GM21367 (cell line): Measurements from ENCODE around the gene C1orf174.

ENCODE experiments used
- ATAC-seq: cut with Tn5 transposase; IDR thresholded peaks from one replicate; pipeline ENCODE4 v1.9.1; 2021; ENCODE audit not compliant: unreplicated experiment

The C1orf174 gene

DNA sequence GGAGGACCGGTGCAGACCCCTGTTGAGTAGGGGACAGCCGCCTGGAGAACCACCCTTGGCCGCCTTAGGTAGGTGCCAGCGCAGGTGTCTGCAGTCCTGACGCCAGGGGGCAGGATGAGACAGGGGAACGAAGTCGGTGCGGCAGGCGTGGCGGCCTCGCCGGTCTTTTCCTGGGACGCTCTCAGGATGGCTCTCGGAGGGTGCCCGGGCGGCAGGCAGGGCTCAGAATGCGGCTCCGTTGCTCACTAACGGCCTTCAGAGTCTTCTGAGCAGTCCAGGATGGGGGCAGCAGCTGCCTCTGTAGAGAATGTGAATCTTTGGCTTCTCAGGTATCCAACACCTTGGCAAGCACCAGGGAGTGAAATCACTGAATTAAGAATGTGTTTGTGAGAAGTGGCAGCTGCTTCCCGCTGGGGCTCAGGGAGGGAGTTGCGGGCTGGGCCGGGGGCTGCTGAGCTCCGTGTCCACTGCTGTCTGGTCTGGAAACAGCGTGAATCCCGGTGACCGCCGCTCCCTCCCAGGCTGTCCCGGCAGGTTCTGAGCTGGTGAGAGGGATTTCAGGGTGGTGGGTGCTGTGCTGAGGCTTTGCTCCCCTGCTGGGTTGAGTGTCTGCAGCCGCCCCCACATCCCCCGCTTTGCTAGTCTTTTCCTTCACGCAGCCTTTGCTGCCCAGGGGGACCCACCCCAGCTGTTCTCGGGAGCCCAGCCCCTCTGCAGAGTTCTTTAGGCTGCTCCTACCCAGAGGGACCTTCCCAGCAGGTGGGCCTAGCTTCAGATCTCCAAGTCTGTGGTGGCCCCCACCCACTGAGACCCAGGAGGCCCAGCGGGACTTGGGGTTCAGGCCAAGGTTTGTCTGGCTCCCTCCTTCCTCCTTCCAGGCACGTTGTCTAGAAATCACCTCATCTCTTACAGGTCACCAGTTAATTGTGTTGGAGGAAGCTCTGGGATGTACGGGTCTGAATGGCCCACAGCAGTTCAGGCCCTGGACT lies 11.1 kb upstream of the C1orf174 start:
- no peak for ATAC-seq

DNA sequence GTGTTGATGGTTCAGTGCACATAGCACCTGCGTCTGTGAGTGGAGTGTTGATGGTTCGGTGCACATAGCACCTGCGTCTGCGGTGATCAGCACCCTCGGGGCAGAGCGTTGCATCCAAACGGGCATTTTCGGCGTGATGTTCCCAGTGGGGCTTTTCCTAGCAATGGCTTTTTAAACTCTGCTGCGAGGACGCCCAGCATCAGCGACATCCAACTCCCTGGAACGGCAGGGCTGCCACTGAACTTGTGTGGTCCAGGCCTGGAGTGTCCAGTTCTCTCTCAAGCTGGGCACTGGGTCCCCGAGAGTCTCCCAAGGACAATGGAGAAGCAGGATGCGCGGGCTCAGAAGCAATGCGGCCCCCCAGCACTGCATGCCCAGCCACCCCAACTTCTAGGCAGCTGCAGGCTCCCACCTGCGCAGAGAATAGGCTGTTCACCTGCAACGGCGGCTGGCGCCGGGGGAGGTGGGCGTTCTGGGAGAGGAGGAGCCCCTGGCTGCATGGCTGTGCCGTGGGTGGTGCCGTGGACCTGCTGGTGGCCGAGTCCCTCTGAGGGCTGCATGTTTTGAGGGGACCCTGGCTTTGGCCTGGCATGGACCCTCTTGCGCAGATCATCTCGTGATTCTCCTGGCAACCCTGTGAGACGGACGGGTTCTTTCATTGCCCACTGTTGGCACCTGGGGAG lies 10.1 kb upstream of the C1orf174 start:
- ATAC-seq = no peak

DNA sequence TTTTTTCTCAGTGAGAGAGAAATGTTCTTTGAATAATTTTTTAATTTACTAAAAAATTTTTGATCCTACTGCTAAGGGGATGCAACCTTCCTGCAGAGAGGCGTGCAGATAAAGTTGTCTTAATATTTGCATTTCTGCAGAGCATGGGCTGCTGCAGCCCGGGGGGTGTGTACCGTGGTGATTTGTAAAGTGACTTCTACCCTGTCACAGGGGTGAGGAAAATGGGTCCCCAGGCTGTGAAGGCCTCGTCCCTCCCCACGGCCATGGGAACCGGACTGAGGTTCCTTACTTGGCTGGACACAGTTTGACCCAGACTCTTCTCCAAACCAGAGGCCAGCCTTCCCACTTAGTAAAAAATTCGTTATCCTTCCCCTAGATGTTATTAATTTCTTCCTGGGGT lies 9.5 kb upstream of the C1orf174 start:
- ATAC-seq = no peak

DNA sequence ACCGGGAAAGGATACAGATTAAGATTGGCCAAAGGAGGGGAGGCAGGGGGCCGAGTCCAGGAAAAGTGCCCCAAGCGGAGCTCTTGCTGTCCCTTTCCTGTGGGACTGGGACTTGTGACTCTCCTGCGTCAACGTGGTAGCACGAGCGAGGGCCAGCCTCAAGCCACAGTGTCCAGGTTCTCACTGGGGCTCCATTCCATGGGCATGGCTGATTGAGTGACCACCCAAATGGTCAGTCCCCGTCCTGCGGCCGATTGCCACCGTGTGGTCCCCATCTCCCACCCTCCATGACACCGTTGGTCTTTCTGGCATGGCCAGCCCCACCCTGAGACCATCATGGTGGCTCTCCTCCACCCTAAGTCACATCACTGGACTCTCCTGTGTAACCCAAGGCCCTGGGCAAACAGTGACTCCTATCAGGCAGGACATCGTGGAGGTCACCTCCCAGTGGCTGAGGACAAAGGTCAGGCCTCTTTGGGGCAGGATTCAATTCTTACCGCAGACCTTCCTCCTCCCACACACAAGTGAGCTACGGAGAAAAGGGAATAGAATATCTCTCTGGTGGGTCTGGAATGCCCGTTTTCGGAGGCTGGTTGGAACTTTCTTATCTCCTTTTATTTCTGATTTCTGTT lies 8.9 kb upstream of the C1orf174 start:
- no peak for ATAC-seq

DNA sequence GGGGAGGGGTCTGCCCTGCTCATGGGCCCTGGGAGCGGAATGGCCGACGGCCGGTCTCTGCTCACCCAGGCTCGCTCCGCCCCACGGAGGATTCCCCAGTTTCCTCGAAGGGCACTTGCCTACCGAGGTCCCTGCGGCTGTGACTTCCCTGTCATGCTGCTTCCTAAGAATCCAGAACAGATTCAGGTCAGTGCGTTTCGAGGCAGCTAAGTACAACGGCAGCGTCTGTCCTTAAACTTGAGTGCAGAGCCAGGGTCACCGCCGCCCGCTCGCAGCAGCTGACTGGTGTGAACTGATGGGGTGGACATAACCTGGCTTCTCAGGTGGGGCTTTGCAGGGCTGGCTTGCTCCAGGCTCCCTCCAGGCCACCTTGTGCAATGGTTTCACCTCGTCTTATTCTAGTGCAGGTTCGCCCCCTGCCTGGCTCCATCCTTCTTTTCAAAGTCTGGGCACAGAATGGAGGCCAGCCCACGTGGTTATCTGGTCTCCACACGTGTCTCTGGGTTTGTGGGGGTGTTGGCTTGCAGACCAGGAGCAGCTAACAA lies 7.6 kb upstream of the C1orf174 start:
- ATAC-seq = no peak

DNA sequence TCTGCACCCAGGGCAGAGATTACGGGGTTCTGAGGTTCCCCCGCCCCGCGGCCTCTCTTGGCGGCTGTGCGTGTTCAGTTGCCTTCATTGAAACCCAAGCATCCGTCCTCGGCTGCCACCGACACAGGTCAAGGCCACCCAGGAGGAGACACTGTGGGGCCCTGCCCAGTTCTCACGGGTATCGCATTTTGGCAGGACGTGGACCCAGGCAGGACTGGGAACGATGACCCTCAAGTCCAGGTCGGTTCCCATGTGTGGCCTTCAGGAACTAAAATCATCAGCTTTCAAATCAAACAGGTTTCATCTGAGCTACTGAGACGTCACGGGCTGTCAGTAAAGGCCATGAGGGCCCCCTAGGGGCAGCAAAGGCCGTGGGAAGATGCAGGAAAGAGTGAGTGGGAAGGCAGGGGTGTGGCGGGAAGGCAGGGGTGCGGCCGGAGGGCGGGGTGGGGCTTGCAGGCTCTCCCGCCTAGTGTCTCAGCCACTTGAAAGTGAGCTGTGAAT lies 7.0 kb upstream of the C1orf174 start:
- ATAC-seq = no peak

DNA sequence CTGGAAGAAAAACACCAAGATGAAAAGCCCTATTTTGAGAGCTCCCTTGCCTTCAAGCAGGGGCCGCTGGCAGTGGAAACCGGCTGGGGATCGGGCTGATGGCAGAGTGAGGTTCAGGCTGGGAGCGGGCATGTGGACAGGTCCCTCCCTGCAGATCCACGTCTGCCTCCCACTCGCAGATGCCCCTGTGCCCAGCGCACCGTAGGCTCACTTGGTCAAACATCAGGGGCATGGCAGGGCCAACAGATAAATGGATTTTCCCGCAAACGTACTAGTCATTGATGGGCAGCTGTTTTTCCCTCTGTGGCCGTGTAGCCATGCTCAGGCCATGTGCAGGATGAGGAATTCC lies 6.6 kb upstream of the C1orf174 start:
- no peak for ATAC-seq

DNA sequence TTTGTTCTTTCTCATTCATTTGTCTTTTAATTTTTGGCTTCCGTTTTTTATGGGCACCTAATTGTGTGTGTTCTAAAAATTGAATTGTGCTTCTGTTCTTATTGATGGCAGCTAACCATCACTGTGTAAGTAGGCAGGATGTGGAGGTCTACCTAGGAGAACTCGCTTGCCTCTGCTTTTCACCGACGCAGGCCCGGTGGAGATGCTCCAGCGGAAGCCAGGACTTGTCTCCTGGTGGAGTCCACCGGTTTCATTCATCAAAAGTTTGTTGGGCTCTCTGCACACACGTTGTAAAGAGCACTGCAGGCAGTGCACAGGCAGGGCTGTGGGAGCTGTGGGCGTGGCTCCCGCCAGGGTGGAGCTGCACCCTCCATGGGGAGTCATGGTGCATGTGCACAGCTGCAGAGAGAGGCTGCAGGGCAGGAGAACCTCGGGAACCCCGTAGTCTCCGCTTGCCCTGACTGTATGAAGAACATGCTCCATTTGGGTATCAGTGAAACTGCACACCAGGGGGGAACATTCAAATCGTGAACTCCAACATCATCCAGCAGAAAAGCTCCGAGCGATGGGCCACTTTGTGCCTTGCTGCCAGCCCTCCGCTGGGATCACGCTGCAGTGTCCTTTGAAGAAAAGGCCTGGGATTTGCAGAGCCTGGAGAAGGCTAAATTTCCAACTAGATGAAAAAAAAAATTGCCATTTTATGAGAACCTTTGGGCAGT lies 6.0 kb upstream of the C1orf174 start:
- ATAC-seq = no peak

DNA sequence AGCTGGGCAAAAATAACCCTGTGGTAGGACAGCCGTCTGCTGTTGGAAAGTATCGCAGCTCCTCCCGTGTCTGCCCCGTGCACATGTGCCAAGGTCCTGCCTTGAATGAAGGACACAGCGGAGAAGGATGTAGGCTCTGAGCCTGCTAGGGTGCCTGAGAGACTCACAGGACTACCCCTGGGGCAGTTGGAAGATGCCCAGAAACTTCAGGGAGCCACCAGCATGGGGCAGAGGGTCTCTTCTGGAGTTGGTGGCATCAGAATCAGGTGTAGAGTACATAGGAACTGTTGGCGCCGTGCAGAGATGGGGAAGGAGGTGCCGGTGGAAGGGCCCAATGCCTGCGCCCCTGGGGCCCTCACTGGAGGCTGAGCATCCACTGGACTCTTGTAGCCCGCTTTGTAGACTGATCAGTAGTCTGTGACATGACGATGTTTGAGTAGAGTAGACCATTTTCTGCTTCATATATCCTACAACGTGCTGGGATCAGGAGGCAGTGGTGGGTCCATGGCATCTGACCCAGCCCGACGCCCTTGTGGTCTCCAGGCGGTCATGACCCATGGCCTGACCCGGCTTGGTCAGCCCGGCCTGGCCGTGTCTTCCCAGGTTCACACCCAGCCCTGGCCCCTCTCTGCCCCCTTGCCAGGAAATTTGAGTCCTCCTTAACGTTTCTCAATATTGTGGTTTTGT lies 5.3 kb upstream of the C1orf174 start:
- ATAC-seq = no peak

DNA sequence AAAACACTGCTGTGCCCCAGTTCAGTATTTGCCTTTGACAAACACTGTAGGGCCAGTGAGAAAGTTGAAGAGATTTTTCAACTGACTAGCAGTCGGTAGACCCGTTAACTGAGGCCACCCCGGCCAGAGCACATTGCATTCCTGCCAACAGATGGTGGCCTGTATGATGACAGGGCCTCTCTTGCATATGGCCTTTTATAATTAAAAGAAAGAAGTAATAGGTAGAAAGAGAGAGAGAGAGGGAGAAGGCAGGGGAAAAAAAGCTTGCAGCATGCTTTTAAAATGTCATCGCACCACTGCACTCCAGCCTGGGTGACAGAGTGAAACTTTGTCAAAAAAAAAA lies 4.7 kb upstream of the C1orf174 start:
- ATAC-seq = no peak

DNA sequence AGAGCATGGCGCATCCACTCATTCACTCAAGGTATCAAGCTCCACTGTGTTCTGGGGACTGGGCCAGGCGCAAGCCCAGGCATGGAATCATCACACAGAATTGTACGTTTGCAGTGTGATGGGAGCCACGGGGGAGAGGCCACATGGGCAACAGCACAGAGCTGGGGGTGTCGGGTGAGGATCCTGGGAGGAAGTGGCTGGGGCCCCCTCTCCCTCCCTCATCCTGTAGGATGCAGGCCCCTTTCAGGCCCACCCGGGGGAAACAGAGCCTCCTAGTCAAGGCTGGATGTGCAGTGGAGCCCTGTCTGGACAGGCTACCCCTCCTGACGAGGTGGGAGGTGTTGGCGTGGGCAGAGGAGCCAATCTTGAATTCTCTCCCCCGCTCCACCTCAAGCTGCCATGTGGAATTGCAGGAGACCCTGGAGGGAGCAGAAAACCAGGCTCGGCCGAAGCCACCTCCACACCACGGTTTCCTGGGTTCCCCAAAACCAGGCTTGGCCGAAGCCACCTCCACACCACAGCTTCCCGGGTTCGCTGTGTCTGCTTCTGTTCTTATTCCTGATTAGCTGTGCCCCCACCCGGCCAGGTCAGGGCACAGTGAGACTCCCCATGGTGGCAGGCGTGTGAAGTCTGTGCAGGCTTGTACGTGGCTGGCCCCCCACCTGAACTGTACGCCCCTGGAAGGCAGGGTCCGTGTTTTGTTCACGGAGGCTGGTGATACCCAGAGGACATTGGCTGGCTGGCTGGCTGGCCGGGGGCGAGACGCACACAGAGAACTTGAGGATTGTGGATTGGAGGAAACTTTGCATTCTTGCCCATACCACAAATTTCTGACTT lies 4.2 kb upstream of the C1orf174 start:
- no peak for ATAC-seq

DNA sequence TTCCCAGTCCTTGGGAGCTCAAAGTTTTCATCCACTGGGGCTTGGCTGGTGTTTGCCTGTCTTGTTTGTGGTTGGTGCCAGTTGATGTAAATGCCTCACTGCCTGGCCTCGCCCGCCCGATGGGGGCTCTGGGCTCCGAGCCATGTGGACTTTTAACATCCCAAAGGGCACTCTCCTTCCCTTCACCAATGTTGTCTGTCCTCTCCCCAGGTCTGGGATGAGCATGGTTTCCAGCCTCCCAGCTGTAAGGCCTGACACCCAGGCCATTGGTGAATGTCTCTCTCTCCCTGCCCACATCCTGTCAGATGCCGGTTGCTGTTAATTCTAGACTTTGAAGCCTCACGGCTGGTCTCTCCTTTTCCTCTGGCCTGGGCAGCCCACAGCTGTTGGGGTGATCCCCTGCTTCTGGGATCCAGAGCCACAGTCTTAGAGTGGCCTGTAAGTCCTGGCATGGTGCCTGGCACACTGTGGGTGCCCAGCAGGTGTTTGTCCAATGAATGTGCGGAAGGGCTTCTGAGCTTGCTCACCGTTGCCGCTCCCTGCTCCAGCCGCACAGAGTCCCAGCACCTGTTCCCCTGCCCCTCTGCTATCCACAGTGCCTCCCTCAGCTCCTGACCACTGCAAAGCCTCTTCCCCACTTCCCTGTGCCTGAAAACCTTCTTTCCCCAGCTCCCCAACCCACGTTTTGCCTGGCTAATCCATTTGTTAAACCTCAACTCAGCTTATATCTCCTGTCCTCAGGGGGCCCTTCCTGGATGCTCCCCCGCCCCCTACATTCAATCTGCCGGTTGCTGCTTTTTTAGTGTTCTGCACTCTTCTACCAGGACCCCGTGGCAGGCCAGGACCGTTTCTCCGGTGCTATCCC lies 3.3 kb upstream of the C1orf174 start:
- ATAC-seq = no peak

DNA sequence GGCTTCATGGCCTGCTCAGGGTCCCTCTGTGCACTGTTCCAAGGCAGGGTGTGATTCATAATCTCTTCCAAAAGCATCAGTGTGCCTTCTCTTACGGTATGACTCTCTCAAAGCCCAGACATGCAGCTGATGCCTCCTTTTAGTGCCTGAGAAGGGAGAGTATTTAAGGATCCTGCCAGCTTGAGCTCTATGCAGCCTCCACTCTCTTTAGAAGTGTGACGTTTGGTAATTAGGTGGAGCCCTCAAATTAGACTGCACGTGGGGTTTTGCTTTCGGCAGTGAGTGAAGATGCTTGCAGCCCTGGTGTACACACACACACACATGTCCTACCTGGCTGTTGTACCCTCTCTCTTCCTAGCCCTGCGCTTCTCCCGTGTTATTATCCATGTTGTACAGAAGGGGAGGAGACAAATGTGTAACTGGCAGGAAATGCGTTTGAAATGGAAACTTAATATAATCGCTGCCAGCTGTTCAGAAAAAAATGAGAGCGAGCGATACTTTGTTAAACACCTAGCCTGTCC lies 2.6 kb upstream of the C1orf174 start:
- no peak for ATAC-seq

DNA sequence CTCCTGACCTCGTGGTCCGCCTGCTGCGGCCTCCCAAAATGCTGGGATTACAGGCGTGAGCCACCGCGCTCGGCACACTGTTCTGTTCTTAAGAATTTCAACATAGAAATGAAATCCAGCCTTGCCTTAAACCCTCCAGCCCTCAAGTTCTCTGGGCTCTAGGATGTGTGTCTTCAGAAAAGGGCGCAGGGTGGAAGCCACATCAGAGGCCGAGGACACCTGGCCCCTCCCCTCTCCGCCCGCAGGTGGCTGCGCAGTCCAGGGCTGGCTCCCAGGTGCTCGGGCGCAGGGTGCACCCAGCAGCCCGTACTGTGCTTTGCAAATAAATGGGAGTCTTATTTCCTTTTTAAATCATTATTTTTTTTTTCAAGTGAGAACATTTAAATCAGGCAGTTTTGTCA lies 2.0 kb upstream of the C1orf174 start:
- ATAC-seq = no peak

DNA sequence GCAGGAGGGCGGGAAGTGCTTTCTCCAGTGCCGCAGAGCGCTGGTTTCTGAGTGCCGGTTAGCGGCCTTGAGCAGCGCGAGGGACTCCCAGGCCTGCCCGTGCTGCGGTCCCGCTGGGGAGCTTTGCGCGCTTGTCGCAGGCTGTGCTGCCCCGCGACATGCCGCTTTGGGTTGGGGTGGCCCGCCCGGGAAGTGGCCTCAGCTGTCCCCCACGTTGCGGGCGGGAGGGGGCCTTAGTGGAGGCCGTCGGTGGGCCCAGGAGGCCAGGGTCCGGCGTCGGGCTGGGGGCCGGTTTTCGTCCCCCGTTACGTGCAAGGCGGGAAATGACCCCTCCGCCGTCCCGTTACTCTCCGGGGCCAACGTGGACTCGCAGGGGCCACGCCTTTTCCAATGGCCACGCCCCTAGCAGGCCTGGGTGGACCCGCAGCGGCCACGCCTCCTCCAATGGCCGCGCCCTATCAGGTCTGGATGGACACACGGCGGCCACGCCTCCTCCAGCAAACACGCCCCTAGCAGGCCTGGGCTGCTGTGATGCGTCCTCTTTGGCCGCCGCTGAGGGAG lies 977 bp upstream of the C1orf174 start:
- ATAC-seq = peak; percentile 48

DNA sequence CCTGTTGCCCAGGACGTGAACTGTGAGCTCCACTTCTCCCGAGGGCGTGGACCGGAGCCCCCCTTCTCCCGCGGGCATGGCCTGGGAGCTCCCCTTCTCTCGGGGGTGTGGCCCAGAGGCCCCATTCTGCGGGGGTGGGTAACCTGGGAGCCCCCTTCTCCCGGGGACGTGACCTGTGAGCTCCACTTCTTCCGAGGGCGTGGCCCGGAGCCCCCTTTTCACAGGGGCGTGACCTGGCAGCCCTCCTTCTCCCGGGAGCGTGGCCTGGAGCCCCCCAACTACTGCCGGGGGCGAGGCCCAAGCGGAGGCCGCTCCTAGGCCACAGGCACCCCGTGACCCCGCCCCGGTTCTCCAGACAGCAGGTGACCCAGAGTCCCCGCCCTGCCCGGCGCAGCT lies 320 bp downstream of the C1orf174 start:
- ATAC-seq = peak; percentile 4

DNA sequence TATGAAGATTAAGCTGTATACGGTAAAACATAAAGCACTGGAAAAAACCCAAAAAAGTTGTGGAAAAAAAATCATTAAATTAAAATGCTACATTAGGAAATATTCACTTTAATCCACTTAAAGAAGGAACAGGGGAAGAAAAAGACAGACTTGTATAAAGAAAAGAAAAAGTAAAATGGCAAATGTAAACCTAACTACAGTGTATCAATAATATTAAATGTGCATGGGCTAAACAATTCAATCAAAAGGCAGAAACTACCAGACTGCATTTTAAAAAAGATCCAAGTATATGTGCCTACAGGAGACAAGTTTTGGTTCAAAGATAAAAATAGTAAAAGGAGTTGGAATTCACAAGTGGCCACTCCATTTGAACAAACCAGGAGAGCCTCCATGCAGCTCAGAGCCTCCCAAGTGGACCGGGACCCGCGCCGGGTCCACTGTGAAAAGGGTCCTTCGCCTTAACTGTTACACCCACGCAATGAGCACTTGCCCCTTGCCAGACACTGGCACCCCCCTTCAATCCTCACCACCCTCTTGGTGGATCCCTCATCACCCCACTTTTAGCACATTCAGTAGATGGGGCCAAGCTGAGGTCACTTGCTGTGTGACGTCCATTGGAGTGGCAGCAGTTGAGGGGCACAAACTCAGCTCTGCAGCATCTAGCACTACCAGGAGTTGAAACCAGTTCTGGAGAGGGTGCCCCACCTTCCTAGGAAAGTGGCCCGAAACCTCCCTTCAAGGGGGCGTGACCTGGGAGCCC lies 898 bp downstream of the C1orf174 start:
- no peak for ATAC-seq

DNA sequence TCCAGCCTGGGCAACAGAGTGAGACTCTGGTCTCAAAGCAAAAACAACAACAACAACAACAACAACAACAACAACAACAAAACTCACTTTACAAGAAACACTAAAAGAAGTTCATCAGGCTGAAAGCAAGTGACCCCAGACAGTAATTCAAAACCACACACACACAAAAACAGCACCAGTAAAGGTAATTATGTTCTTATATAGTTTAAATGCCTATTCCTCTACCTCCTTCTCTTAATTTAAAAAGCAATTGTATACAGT lies 1.7 kb downstream of the C1orf174 start:
- no peak for ATAC-seq
